Panc1 (cell line): ENCODE data around the gene ROBO2. TPM values are rescaled to one million over a fixed set of nuclear protein-coding genes. Genes with fewer than 3 reads are reported as not detected.

Experiments
- ATAC-seq: fragments of 200-7000 bp; cut with Tn5 transposase; 2 replicates; pipeline ENCODE4 v1.9.1; 2020; ENCODE audit warnings: mild to moderate bottlenecking, moderate library complexity
- BruUV-seq: library from RNA; stranded (reverse); fragments of 400-500 nt; replicated peaks from 2 replicates; lab custom pipeline; 2021; lab: Mats Ljungman, UMichigan
- CTCF ChIA-PET: fragments of 300-600 bp; sonication (Branson Sonifier 250); formaldehyde crosslinking; loops from one replicate; lab custom pipeline; 2022; ENCODE audit warnings: antibody characterized with exemption; lab: Charles Lee
- POLR2A ChIA-PET: fragments of 300-600 bp; sonication (Branson Sonifier 250); formaldehyde crosslinking; loops from one replicate; lab custom pipeline; 2022; ENCODE audit warnings: antibody characterized with exemption; lab: Charles Lee
- DNase-seq: peaks from one replicate; pipeline ENCODE4 v3.0.0-alpha.2; 2010; ENCODE audit warnings: low read depth, low spot score
- H3K27ac ChIP-seq: 2 replicates; pipeline ENCODE4 v1.5.1; 2011; ENCODE audit warnings: mild to moderate bottlenecking, low read length, inconsistent platforms
- H3K27me3 ChIP-seq: fragments of 200-500 bp; sonication (Bioruptor generic); 2 replicates; pipeline ENCODE4 v1.6.0; 2014; ENCODE audit warnings: low read length, inconsistent platforms; ENCODE audit not compliant: control insufficient read depth, insufficient read depth
- H3K36me3 ChIP-seq: fragments of 200-500 bp; sonication (Bioruptor generic); 2 replicates; pipeline ENCODE4 v1.5.1; 2014; ENCODE audit warnings: inconsistent platforms, mild to moderate bottlenecking, low read length, moderate library complexity; ENCODE audit not compliant: control insufficient read depth, insufficient read depth
- H3K4me1 ChIP-seq: 2 replicates; pipeline ENCODE4 v1.5.1; 2011; ENCODE audit warnings: inconsistent platforms, mild to moderate bottlenecking, low read length, moderate library complexity; ENCODE audit not compliant: control insufficient read depth, insufficient read depth
- H3K4me3 ChIP-seq, 2 experiments: 2 replicates each; pipeline ENCODE4 v1.5.1; 2011 to 2012; ENCODE audit warnings: low read depth in 2 of 2, low read length in 2 of 2, mild to moderate bottlenecking in 2 of 2, inconsistent platforms in 1 of 2, moderate library complexity in 1 of 2
- H3K9me3 ChIP-seq: fragments of 200-500 bp; sonication (Bioruptor generic); 2 replicates; pipeline ENCODE4 v1.5.1; 2014; ENCODE audit warnings: low read depth, mild to moderate bottlenecking, inconsistent platforms, low read length, moderate library complexity; ENCODE audit not compliant: control insufficient read depth, insufficient read depth
- CTCF ChIP-seq: fragments of 450-650 bp; IDR thresholded peaks from 2 replicates; pipeline ENCODE4 v1.5.1; 2017; ENCODE audit warnings: mild to moderate bottlenecking
- POLR2AphosphoS5 ChIP-seq: IDR thresholded peaks from 2 replicates; pipeline ENCODE4 v1.6.1; 2012; ENCODE audit warnings: mild to moderate bottlenecking, low read depth, low read length, moderate library complexity
- REST ChIP-seq, 2 experiments: IDR thresholded peaks; 2 replicates each; pipeline ENCODE4 v1.6.1; 2011 to 2012; ENCODE audit warnings: low read depth in 2 of 2, control low read depth in 1 of 2, low read length in 1 of 2, mild to moderate bottlenecking in 1 of 2, moderate library complexity in 1 of 2; ENCODE audit not compliant: insufficient read depth in 1 of 2
- SIN3A ChIP-seq: IDR thresholded peaks from 2 replicates; pipeline ENCODE4 v1.6.1; 2012; ENCODE audit warnings: low read depth, mild to moderate bottlenecking, low read length, moderate library complexity, borderline replicate concordance; ENCODE audit not compliant: insufficient read depth
- TCF7L2 ChIP-seq: IDR thresholded peaks from 2 replicates; pipeline ENCODE4 v1.6.1; 2011; ENCODE audit warnings: mild to moderate bottlenecking, low read depth, low read length, inconsistent platforms
- in situ Hi-C: cut with HindIII; loops from 2 replicates; pipeline ENCODE4 v1.10.0; 2016; ENCODE audit warnings: low sequenced_read_pairs, low pct_unique_long_range_greater_than_20kb
- intact Hi-C: fragments of 100-400 bp; cut with micrococcal nuclease; formaldehyde crosslinking; loops from one replicate; pipeline ENCODE4 v1.10.0; 2022; ENCODE audit not compliant: unreplicated experiment
- total RNA-seq: library from RNA; stranded (reverse); gene quantifications from one replicate; pipeline ENCODE4 v1.2.1, GENCODE V29; 2021; ENCODE audit not compliant: unreplicated experiment

Gene ROBO2
- total RNA-seq, 1 experiment from 2014 or later, result 1.3 TPM

GRCh38 chr3:77160931-77161497 is 121.1 kb downstream of the ROBO2 start:
- no peak for ATAC-seq
- intact Hi-C loops (no loop called here), in situ Hi-C loops (no loop called here)
- Histone ChIP-seq H3K27me3 (no peaks in the 10 kb centered on the region), H3K4me1 (no peaks in the 10 kb centered on the region), H3K36me3 (no peaks in the 10 kb centered on the region), H3K27ac (no peak overlapping the region), H3K4me3 (no peak overlapping the region), H3K9me3 (no peaks in the 10 kb centered on the region)
- DNase-seq, result no peak
- no TSS peak for BruUV-seq
- POLR2A ChIA-PET, result no interaction called here
- CTCF ChIA-PET, result no interaction called here
- TF ChIP-seq POLR2AphosphoS5 (no peak), SIN3A (no peak), REST (IDR thresholded peaks at IDR 0.05; ENCODE audit: insufficient read depth in 1 of 2, low read depth in 2 of 2, low read length in 1 of 2) (no peak)

DNA sequence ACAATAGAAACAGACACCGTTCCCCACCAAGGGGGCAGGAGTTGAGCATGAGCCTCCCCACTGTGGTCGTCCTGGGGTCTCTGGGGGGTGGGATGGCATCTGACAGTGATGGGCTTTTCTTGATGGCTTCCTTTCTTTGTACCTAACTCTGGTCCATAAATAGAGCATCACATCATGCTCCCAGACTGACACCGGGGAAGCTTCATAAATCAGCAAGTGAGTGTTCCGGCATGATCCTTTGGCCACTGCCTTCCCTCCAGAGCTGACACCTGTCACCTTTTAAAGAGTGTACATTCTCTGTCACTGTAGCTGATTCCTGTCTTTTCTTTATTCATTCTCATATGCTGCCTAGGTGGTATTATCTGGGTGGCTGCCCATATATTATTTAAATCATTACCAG is 129.9 kb downstream of the ROBO2 start:
- Histone ChIP-seq H3K36me3 (no peaks in the 10 kb centered on the region), H3K4me3 (no peak overlapping the region), H3K27me3 (no peaks in the 10 kb centered on the region), H3K9me3 (no peaks in the 10 kb centered on the region), H3K27ac (no peak overlapping the region), H3K4me1 (no peaks in the 10 kb centered on the region)
- in situ Hi-C loops (no loop called here), intact Hi-C loops (no loop called here)
- no peak for DNase-seq
- no peak for TF ChIP-seq REST (IDR thresholded peaks at IDR 0.05; ENCODE audit: insufficient read depth in 1 of 2, low read depth in 2 of 2, low read length in 1 of 2)
- TF ChIP-seq SIN3A, result no peak
- no peak for TF ChIP-seq POLR2AphosphoS5
- TF ChIP-seq CTCF, result no peak
- no peak for TF ChIP-seq TCF7L2
- ChIA-PET CTCF (no interaction called here), POLR2A (no interaction called here)
- ATAC-seq, result no peak
- BruUV-seq, result no TSS peak
